ENCODE results near the gene PFN3.
"Not testable (repeated sequence)": the region's sequence is repeated elsewhere in the genome, so short reads cannot be mapped to it uniquely, and the experiment has no call there.

GRCh38 chr5:177360740-177361139, 39.7 kb downstream of the PFN3 start:
- TF ChIP-seq POLR2A, CTCF, EP300, POLR2AphosphoS5 (IDR thresholded peaks at IDR 0.05): not testable (repeated sequence)

Data from gastroesophageal sphincter (tissue), 3 donors.